K562 (cell line): ENCODE results near the gene HEPACAM2. TPM values are rescaled to one million over a fixed set of nuclear protein-coding genes. Genes with fewer than 3 reads are reported as not detected.

Experiments used
- ATAC-seq: fragments of 200-7000 bp; cut with Tn5 transposase; 3 replicates; pipeline ENCODE4 v1.9.1; 2020; ENCODE audit warnings: moderate library complexity
- BruUV-seq: library from RNA; stranded (reverse); fragments of 400-500 nt; replicated peaks from 2 replicates; lab custom pipeline; 2021; lab: Mats Ljungman, UMichigan
- CTCF ChIA-PET: fragments of 300-600 bp; formaldehyde crosslinking; extraction: SDS; loops from one replicate; lab custom pipeline; 2021; ENCODE audit warnings: low intra/inter-chr PET ratio; lab: Yijun Ruan, JAX
- POLR2A ChIA-PET: fragments of 300-600, 350-650 bp; sonication (Branson Sonifier 250); formaldehyde crosslinking; extraction: SDS; loops from one replicate; lab custom pipeline; 2021; ENCODE audit warnings: antibody characterized with exemption, inconsistent platforms; lab: Yijun Ruan, JAX
- DNase-seq, 4 experiments: peaks; one replicate each; pipeline versions ENCODE4 v3.0.0 to v3.0.0-alpha.2; 2011 to 2018; ENCODE audit warnings: low spot score in 3 of 4, mixed read lengths in 3 of 4; ENCODE audit errors: extremely low read depth in 1 of 4
- FAIRE-seq: peaks from 2 replicates; lab custom pipeline; 2011; peaks lifted over from hg19 to GRCh38; lab: Jason Lieb, UNC
- H2AFZ ChIP-seq: 2 replicates; pipeline ENCODE4 v1.6.0; 2011; ENCODE audit warnings: low read depth, low read length, control low read depth, inconsistent platforms
- H3K27ac ChIP-seq: fragments of 200-600 bp; 3 replicates; pipeline ENCODE4 v1.8.0; 2011; ENCODE audit warnings: low read depth, mild to moderate bottlenecking, control low read depth, inconsistent platforms, low read length, moderate library complexity, mixed read lengths; ENCODE audit errors: extremely low read depth
- H3K27me3 ChIP-seq, 2 experiments: fragments of 300-600 bp in 1 of 2; 2 replicates in 1 of 2; 3 replicates in 1 of 2; pipeline versions ENCODE4 v1.6.0 to v1.8.0; 2011; ENCODE audit warnings: inconsistent platforms in 2 of 2, low read length in 2 of 2, mild to moderate bottlenecking in 1 of 2, mixed read lengths in 1 of 2, moderate library complexity in 1 of 2; ENCODE audit not compliant: control insufficient read depth in 2 of 2, insufficient read depth in 2 of 2
- H3K36me3 ChIP-seq: fragments of 300-600 bp; 3 replicates; pipeline ENCODE4 v1.8.0; 2011; ENCODE audit warnings: mild to moderate bottlenecking, low read length, inconsistent platforms; ENCODE audit not compliant: control insufficient read depth, insufficient read depth
- H3K4me1 ChIP-seq, 2 experiments: fragments of 200-600 bp in 1 of 2; replicated peaks in 1 of 2; 2 replicates in 1 of 2; 3 replicates in 1 of 2; pipeline versions ENCODE4 v1.5.1 to v1.8.0; 2011; ENCODE audit warnings: inconsistent platforms in 2 of 2, low read length in 2 of 2, mild to moderate bottlenecking in 1 of 2, mixed read lengths in 1 of 2, moderate library complexity in 1 of 2; ENCODE audit not compliant: control insufficient read depth in 2 of 2, insufficient read depth in 2 of 2
- H3K4me2 ChIP-seq: 2 replicates; pipeline ENCODE4 v1.6.1; 2011; ENCODE audit warnings: low read length, control low read depth, inconsistent platforms, mixed read lengths; ENCODE audit not compliant: insufficient read depth
- H3K4me3 ChIP-seq: fragments of 200-600 bp; sonication (generic), shearing (Covaris generic); 2 replicates; pipeline ENCODE4 v1.5.1; 2016; ENCODE audit warnings: control low read depth, inconsistent platforms
- H3K79me2 ChIP-seq: fragments of 200-600 bp; 3 replicates; pipeline ENCODE4 v1.8.0; 2011; ENCODE audit warnings: low read length, inconsistent platforms; ENCODE audit not compliant: control insufficient read depth, insufficient read depth
- H3K9ac ChIP-seq, 2 experiments: 2 replicates each; pipeline versions ENCODE4 v1.6.0 to v1.6.1; 2011; ENCODE audit warnings: low read depth in 2 of 2, low read length in 2 of 2, control low read depth in 1 of 2, inconsistent platforms in 1 of 2, mild to moderate bottlenecking in 1 of 2, mixed read lengths in 1 of 2; ENCODE audit not compliant: insufficient read depth in 1 of 2
- H3K9me1 ChIP-seq: one replicate; pipeline ENCODE4 v1.6.0; 2011; ENCODE audit warnings: inconsistent platforms, mild to moderate bottlenecking, low read length, moderate library complexity; ENCODE audit not compliant: control insufficient read depth, insufficient read depth
- H3K9me3 ChIP-seq: replicated peaks from 2 replicates; pipeline ENCODE4 v1.5.1; 2011; ENCODE audit warnings: low read depth, low read length, inconsistent platforms; ENCODE audit not compliant: control insufficient read depth, insufficient read depth
- H4K20me1 ChIP-seq: replicated peaks from 2 replicates; pipeline ENCODE4 v1.6.1; 2011; ENCODE audit warnings: low read length, inconsistent platforms, mixed read lengths; ENCODE audit not compliant: control insufficient read depth, insufficient read depth
- BHLHE40 ChIP-seq: IDR thresholded peaks from 2 replicates; pipeline ENCODE4 v1.6.1; 2011; ENCODE audit warnings: low read length, improper control_type of control experiment
- C11orf30 ChIP-seq: fragments of 450-650 bp; IDR thresholded peaks from 2 replicates; pipeline ENCODE4 v1.6.1; 2016; ENCODE audit warnings: low read depth, mild to moderate bottlenecking
- DDX20 ChIP-seq: fragments of 450-650 bp; IDR thresholded peaks from 2 replicates; pipeline ENCODE4 v1.6.1; 2016; ENCODE audit warnings: missing genetic modification characterization, low read depth, mild to moderate bottlenecking, missing compliant biosample characterization, moderate library complexity
- GTF2A2 ChIP-seq: IDR thresholded peaks from 2 replicates; pipeline ENCODE4 v1.6.1; 2016; ENCODE audit warnings: mild to moderate bottlenecking, missing genetic modification characterization, missing compliant biosample characterization
- NEUROD1 ChIP-seq: fragments of 150-350 bp; IDR thresholded peaks from 2 replicates; pipeline ENCODE4 v1.6.1; 2014; ENCODE audit warnings: borderline replicate concordance, low read length, low read depth; ENCODE audit not compliant: partially characterized antibody
- YY1 ChIP-seq, 3 experiments: IDR thresholded peaks; 2 replicates each; pipeline ENCODE4 v1.6.1; 2011; ENCODE audit warnings: low read length in 2 of 3, mild to moderate bottlenecking in 2 of 3, moderate library complexity in 2 of 3, borderline replicate concordance in 1 of 3, control low read depth in 1 of 3, low read depth in 1 of 3; ENCODE audit not compliant: insufficient read depth in 3 of 3, insufficient replicate concordance in 2 of 3, control insufficient read depth in 1 of 3, insufficient read length in 1 of 3; ENCODE audit errors: extremely low read depth in 1 of 3
- ZNF324 ChIP-seq: fragments of 250-450 bp; sonication (Bioruptor Pico); IDR thresholded peaks from 2 replicates; pipeline ENCODE4 v1.4.0; 2020; ENCODE audit warnings: mild to moderate bottlenecking
- ZNF395 ChIP-seq: fragments of 200-800 bp; sonication (Bioruptor generic); IDR thresholded peaks from 2 replicates; pipeline ENCODE4 v1.6.1; 2017; ENCODE audit warnings: missing genetic modification characterization, missing compliant biosample characterization
- WGBS: fragments of 100-300 bp; shearing (Covaris generic); methylation state at CpG from one replicate; pipeline ENCODE4 v1.1.6; 2016; ENCODE audit warnings: low coverage, mixed read lengths; ENCODE audit not compliant: insufficient coverage; ENCODE audit errors: missing lambda C conversion rate; 5-methylcytosine and 5-hydroxymethylcytosine counted together
- in situ Hi-C: fragments of 300-500 bp; cut with MboI; formaldehyde crosslinking; loops from 4 replicates; pipeline ENCODE4 v1.15.0; 2018; ENCODE audit warnings: inconsistent platforms, mixed read lengths
- intact Hi-C: fragments of 100-400 bp; cut with micrococcal nuclease; formaldehyde crosslinking; loops from 2 replicates; pipeline ENCODE4 v1.14.2; 2022
- polyA plus RNA-seq, 8 experiments: library from polyadenylated mRNA; depleted of rRNA in 4 of 8; stranded (reverse) in 5 of 8; unstranded in 3 of 8; fragments of >200 nt; fragmentation: Nextera tagmentation in 2 of 8; fragmentation: Illumina TruSeq in 1 of 8; extraction: Ambion mirVana in 2 of 8; extraction: Trizol in 1 of 8; gene quantifications; 2 replicates each; pipeline versions ENCODE4 v1.2.1 to v1.2.3, GENCODE V29; 2011 to 2014; ENCODE audit warnings: inconsistent platforms in 1 of 8, missing spikeins in 1 of 8
- total RNA-seq, 7 experiments: library from RNA; depleted of rRNA in 6 of 7; stranded (reverse); fragments of >200 nt in 6 of 7; fragmentation: Illumina TruSeq in 2 of 7; extraction: Trizol in 2 of 7; gene quantifications; 2 replicates each; pipeline versions ENCODE4 v1.2.1 to v1.2.3, GENCODE V29; 2011 to 2021; ENCODE audit warnings: low replicate concordance in 1 of 7

The HEPACAM2 gene
- total and polyA plus RNA-seq, 9 of the 15 experiments (the other 6 are each of a cell fraction or from before 2014, with no cell fraction given): 2.0 to 6.5 (median 3.9) TPM

GRCh38 chr7:93238131-93238530 is 11.9 kb upstream of the HEPACAM2 start (continued):
- TF ChIP-seq ZNF395 (CRISPR knock-in tag): no peak
- TF ChIP-seq, all 486 proteins: peak for 1

- no peaks in the 10 kb centered on the region for H3K36me3 ChIP-seq
- no peak for FAIRE-seq
- H3K4me1 ChIP-seq: peaks cover 0 to 4% of the 10 kb centered on the region in 2 experiments; a peak in 3 of 5 replicates
- H3K4me3 ChIP-seq: no peak overlapping the region
- H3K4me2 ChIP-seq: no peak overlapping the region
- ChIA-PET POLR2A (no interaction called here), CTCF (no interaction called here)
- no peak overlapping the region for H3K9ac ChIP-seq
- intact Hi-C loops (no loop called here), in situ Hi-C loops (loop anchor here (5.0 kb wide), 1 partner anchor 312 kb away; no protein-coding TSS in a partner anchor)
- no peaks in the 10 kb centered on the region for H3K9me3 ChIP-seq
- no peaks in the 10 kb centered on the region for H3K9me1 ChIP-seq
- 23% methylated on average over 2 of the region's 2 CpGs for WGBS
- H3K27ac ChIP-seq: no peak overlapping the region
- no peak for DNase-seq
- ATAC-seq: no peak
- H2AFZ ChIP-seq: no peak overlapping the region
- no peaks in the 10 kb centered on the region for H4K20me1 ChIP-seq
- no peak for TF ChIP-seq DDX20 (tag)
- no peak for TF ChIP-seq BHLHE40
- no peak for TF ChIP-seq GTF2A2
- TF ChIP-seq C11orf30: no peak
- no peak for TF ChIP-seq YY1 (IDR thresholded peaks at IDR 0.05; ENCODE audit: borderline replicate concordance in 1 of 3, control insufficient read depth in 1 of 3, extremely low read depth in 1 of 3, insufficient read depth in 3 of 3, insufficient read length in 1 of 3, insufficient replicate concordance in 2 of 3, low read depth in 1 of 3, low read length in 2 of 3)
- TF ChIP-seq NEUROD1: no peak
- TF ChIP-seq ZNF324 (CRISPR knock-in tag): no peak
- BruUV-seq: no TSS peak
- peaks cover 26% of the 10 kb centered on the region; the same call in 2 of the 3 replicates for H3K79me2 ChIP-seq
- H3K27me3 ChIP-seq: no peaks in the 10 kb centered on the region
Observed at GRCh38 chr7:93235541-93235940, 9.3 kb upstream of the HEPACAM2 start.
